ENCODE data around the gene HES1. TPM values are rescaled to one million over a fixed set of nuclear protein-coding genes. Genes with fewer than 3 reads are reported as not detected.
"Not testable (repeated sequence)": the region's sequence is repeated elsewhere in the genome, so short reads cannot be mapped to it uniquely, and the experiment has no call there.

The HES1 gene
- total RNA-seq, 1 donor from 2014 or later: 142 TPM

GRCh38 chr3:194145702-194146101, 9.8 kb downstream of the HES1 start:
- Mint-ChIP-seq H3K27me3 (peaks cover 13% of the 10 kb centered on the region), H3K4me1 (ENCODE audit: low read depth) (peaks cover 25% of the 10 kb centered on the region), H3K4me3 (ENCODE audit: low read depth) (no peak overlapping the region), H3K27ac (no peak overlapping the region), H3K36me3 (ENCODE audit: insufficient read depth) (no peaks in the 10 kb centered on the region), H3K9me3 (ENCODE audit: low read depth) (no peaks in the 10 kb centered on the region)
- TF ChIP-seq CTCF (IDR thresholded peaks at IDR 0.05; ENCODE audit: unreplicated experiment): no peak
- DNase-seq (ENCODE audit: low spot score, unreplicated experiment): no peak

GRCh38 chr3:194147679-194148078, 11.7 kb downstream of the HES1 start:
- Mint-ChIP-seq H3K27me3 (peaks cover 13% of the 10 kb centered on the region), H3K27ac (no peak overlapping the region), H3K36me3 (ENCODE audit: insufficient read depth) (no peaks in the 10 kb centered on the region), H3K9me3 (ENCODE audit: low read depth) (no peaks in the 10 kb centered on the region), H3K4me3 (ENCODE audit: low read depth) (no peak overlapping the region), H3K4me1 (ENCODE audit: low read depth) (peaks cover 16% of the 10 kb centered on the region)
- TF ChIP-seq CTCF (IDR thresholded peaks at IDR 0.05; ENCODE audit: unreplicated experiment): no peak
- no peak for DNase-seq (ENCODE audit: low spot score, unreplicated experiment)

- H3K4me3 Mint-ChIP-seq (ENCODE audit: low read depth): no peak overlapping the region
- no peak overlapping the region for H3K27ac Mint-ChIP-seq
- no peaks in the 10 kb centered on the region for H3K36me3 Mint-ChIP-seq (ENCODE audit: insufficient read depth)
- H3K4me1 Mint-ChIP-seq (ENCODE audit: low read depth): peaks cover 14% of the 10 kb centered on the region
- no peak for TF ChIP-seq CTCF (IDR thresholded peaks at IDR 0.05; ENCODE audit: unreplicated experiment)
- H3K27me3 Mint-ChIP-seq: peaks cover 13% of the 10 kb centered on the region
- DNase-seq (ENCODE audit: low spot score, unreplicated experiment): no peak
- no peaks in the 10 kb centered on the region for H3K9me3 Mint-ChIP-seq (ENCODE audit: low read depth)
These were observed 12.4 kb downstream of the HES1 start for GRCh38 chr3:194148383-194148782.

GRCh38 chr3:194150252-194150934, 14.4 kb downstream of the HES1 start:
- H3K9me3 Mint-ChIP-seq (ENCODE audit: low read depth): peaks cover 5% of the 10 kb centered on the region
- peaks cover 7% of the 10 kb centered on the region for H3K4me1 Mint-ChIP-seq (ENCODE audit: low read depth)
- no peaks in the 10 kb centered on the region for H3K36me3 Mint-ChIP-seq (ENCODE audit: insufficient read depth)
- no peak for TF ChIP-seq CTCF (IDR thresholded peaks at IDR 0.05; ENCODE audit: unreplicated experiment)
- peak overlapping the region; percentile 15 for H3K27ac Mint-ChIP-seq
- peaks cover 13% of the 10 kb centered on the region for H3K27me3 Mint-ChIP-seq
- no peak overlapping the region for H3K4me3 Mint-ChIP-seq (ENCODE audit: low read depth)
- DNase-seq (ENCODE audit: low spot score, unreplicated experiment): no peak

- not testable (repeated sequence) for H3K27ac Mint-ChIP-seq; H3K4me1 Mint-ChIP-seq (ENCODE audit: low read depth); H3K36me3 Mint-ChIP-seq (ENCODE audit: insufficient read depth); H3K9me3 Mint-ChIP-seq (ENCODE audit: low read depth); DNase-seq (ENCODE audit: low spot score, unreplicated experiment); H3K4me3 Mint-ChIP-seq (ENCODE audit: low read depth)
- H3K27me3 Mint-ChIP-seq: peaks cover 13% of the 10 kb centered on the region
These were observed 15.0 kb downstream of the HES1 start for GRCh38 chr3:194150935-194151302.

- H3K4me1 Mint-ChIP-seq (ENCODE audit: low read depth): peaks cover 7% of the 10 kb centered on the region
- H3K27me3 Mint-ChIP-seq: no peaks in the 10 kb centered on the region
- DNase-seq (ENCODE audit: low spot score, unreplicated experiment): no peak
- H3K4me3 Mint-ChIP-seq (ENCODE audit: low read depth): no peak overlapping the region
- TF ChIP-seq CTCF (IDR thresholded peaks at IDR 0.05; ENCODE audit: unreplicated experiment): no peak
- H3K9me3 Mint-ChIP-seq (ENCODE audit: low read depth): peaks cover 5% of the 10 kb centered on the region
- H3K36me3 Mint-ChIP-seq (ENCODE audit: insufficient read depth): no peaks in the 10 kb centered on the region
- no peak overlapping the region for H3K27ac Mint-ChIP-seq
These were observed 18.4 kb downstream of the HES1 start for GRCh38 chr3:194154346-194154745.

Measured in progenitor cell of endocrine pancreas (in vitro differentiated cells).